Esophagus squamous epithelium (tissue), 4 donors: ENCODE data around the gene NLE1.
"Not testable (repeated sequence)": the region's sequence is repeated elsewhere in the genome, so short reads cannot be mapped to it uniquely, and the experiment has no call there.

Source experiments
- CTCF ChIP-seq, 6 experiments: fragments of 450-650 bp in 4 of 6; fragments of 200-600 bp in 2 of 6; sonication (generic) in 2 of 6; IDR thresholded peaks; one replicate each; pipeline ENCODE4 v1.5.1; 2016 to 2019; ENCODE audit warnings: antibody characterized with exemption in 6 of 6, mild to moderate bottlenecking in 4 of 6, moderate library complexity in 4 of 6
- POLR2A ChIP-seq, 4 donors: fragments of 450-650 bp; IDR thresholded peaks; one replicate each; pipeline ENCODE4 v1.6.1; 2017; ENCODE audit warnings: antibody characterized with exemption in 4 of 4, mild to moderate bottlenecking in 4 of 4, moderate library complexity in 3 of 4

- TF ChIP-seq CTCF, POLR2A (IDR thresholded peaks at IDR 0.05): not testable (repeated sequence)
Measured at GRCh38 chr17:35110791-35111190, 31.3 kb downstream of the NLE1 start.
